ENCODE measurements around the gene ST6GALNAC5. TPM values are rescaled to one million over a fixed set of nuclear protein-coding genes. Genes with fewer than 3 reads are reported as not detected.
A peak's percentile ranks its signal among the peaks of the same experiment; 100 is the strongest.

ST6GALNAC5 gene
- total RNA-seq, 1 donor from 2014 or later, result 0.26 TPM

GRCh38 chr1:76861149-76861548 is 6.1 kb upstream of the ST6GALNAC5 start:
- Histone ChIP-seq H3K36me3 (ENCODE audit: control insufficient read depth, insufficient read depth, low read length) (no peaks in the 10 kb centered on the region), H3K4me3 (ENCODE audit: low read depth, low read length) (no peak overlapping the region), H3K27me3 (ENCODE audit: control insufficient read depth, insufficient read depth, low read length) (no peaks in the 10 kb centered on the region)
- DNase-seq (ENCODE audit: low read depth) (no peak), FAIRE-seq (no peak)
- no peak for TF ChIP-seq CTCF (IDR thresholded peaks at IDR 0.05; ENCODE audit: insufficient read depth, low read length, severe bottlenecking)

GRCh38 chr1:76862447-76862846 is 4.8 kb upstream of the ST6GALNAC5 start:
- Histone ChIP-seq H3K36me3 (ENCODE audit: control insufficient read depth, insufficient read depth, low read length) (no peaks in the 10 kb centered on the region), H3K27me3 (ENCODE audit: control insufficient read depth, insufficient read depth, low read length) (peaks cover 5% of the 10 kb centered on the region), H3K4me3 (ENCODE audit: low read depth, low read length) (no peak overlapping the region)
- peak; percentile 8 for DNase-seq (ENCODE audit: low read depth)
- no peak for TF ChIP-seq CTCF (IDR thresholded peaks at IDR 0.05; ENCODE audit: insufficient read depth, low read length, severe bottlenecking)
- FAIRE-seq, result peak; percentile 50

- DNase-seq (ENCODE audit: low read depth) (no peak), FAIRE-seq (no peak)
- peaks cover 21% of the 10 kb centered on the region for H3K27me3 ChIP-seq (ENCODE audit: control insufficient read depth, insufficient read depth, low read length)
- TF ChIP-seq CTCF (IDR thresholded peaks at IDR 0.05; ENCODE audit: insufficient read depth, low read length, severe bottlenecking), result no peak
- no peak overlapping the region for H3K4me3 ChIP-seq (ENCODE audit: low read depth, low read length)
- H3K36me3 ChIP-seq (ENCODE audit: control insufficient read depth, insufficient read depth, low read length), result no peaks in the 10 kb centered on the region
These were observed 2.9 kb upstream of the ST6GALNAC5 start for GRCh38 chr1:76864383-76864782.

GRCh38 chr1:76865696-76866286 is 1.5 kb upstream of the ST6GALNAC5 start:
- FAIRE-seq (no peak), DNase-seq (ENCODE audit: low read depth) (no peak)
- no peak for TF ChIP-seq CTCF (IDR thresholded peaks at IDR 0.05; ENCODE audit: insufficient read depth, low read length, severe bottlenecking)
- H3K4me3 ChIP-seq (ENCODE audit: low read depth, low read length), result no peak overlapping the region
- peaks cover 21% of the 10 kb centered on the region for H3K27me3 ChIP-seq (ENCODE audit: control insufficient read depth, insufficient read depth, low read length)
- H3K36me3 ChIP-seq (ENCODE audit: control insufficient read depth, insufficient read depth, low read length), result no peaks in the 10 kb centered on the region

- TF ChIP-seq CTCF (IDR thresholded peaks at IDR 0.05; ENCODE audit: insufficient read depth, low read length, severe bottlenecking), result no peak
- Histone ChIP-seq H3K27me3 (ENCODE audit: control insufficient read depth, insufficient read depth, low read length) (peaks cover 21% of the 10 kb centered on the region), H3K4me3 (ENCODE audit: low read depth, low read length) (no peak overlapping the region), H3K36me3 (ENCODE audit: control insufficient read depth, insufficient read depth, low read length) (no peaks in the 10 kb centered on the region)
- FAIRE-seq (no peak), DNase-seq (ENCODE audit: low read depth) (no peak)
These were observed 714 bp upstream of the ST6GALNAC5 start for GRCh38 chr1:76866566-76866965.
